Activated T-cell treated with anti-CD3 and anti-CD28 coated beads, Interleukin-2, amount 50 U/mL, for 4 hours (primary cell): ENCODE results near the gene WDR20. TPM values are rescaled to one million over a fixed set of nuclear protein-coding genes. Genes with fewer than 3 reads are reported as not detected.
A peak's percentile ranks its signal among the peaks of the same experiment; 100 is the strongest.

ENCODE experiments used
- ATAC-seq, 2 donors: fragments of 200-7000 bp; cut with Tn5 transposase; one replicate each; pipeline ENCODE4 v1.10.0; 2021
- DNase-seq: peaks from one replicate; pipeline ENCODE4 v3.0.0-alpha.2; 2020
- H3K27me3 Mint-ChIP-seq: one replicate; pipeline ENCODE4 v1.8.0; 2021; ENCODE audit warnings: low read depth, mixed read lengths
- H3K36me3 Mint-ChIP-seq: one replicate; pipeline ENCODE4 v1.8.0; 2022; ENCODE audit warnings: mixed read lengths; ENCODE audit not compliant: insufficient read depth
- H3K4me1 Mint-ChIP-seq: one replicate; pipeline ENCODE4 v1.8.0; 2021; ENCODE audit warnings: low read depth, mixed read lengths
- H3K4me3 Mint-ChIP-seq: one replicate; pipeline ENCODE4 v1.8.0; 2021; ENCODE audit warnings: mild to moderate bottlenecking, moderate library complexity, mixed read lengths
- H3K9me3 Mint-ChIP-seq: one replicate; pipeline ENCODE4 v1.8.0; 2021; ENCODE audit warnings: mixed read lengths
- total RNA-seq, 3 donors: library from RNA; stranded (reverse); gene quantifications; one replicate each; pipeline ENCODE4 v1.2.1, GENCODE V29; 2021

Gene WDR20
- total RNA-seq, 3 donors from 2014 or later: 28.7 to 33.9 (median 29.9) TPM

DNA sequence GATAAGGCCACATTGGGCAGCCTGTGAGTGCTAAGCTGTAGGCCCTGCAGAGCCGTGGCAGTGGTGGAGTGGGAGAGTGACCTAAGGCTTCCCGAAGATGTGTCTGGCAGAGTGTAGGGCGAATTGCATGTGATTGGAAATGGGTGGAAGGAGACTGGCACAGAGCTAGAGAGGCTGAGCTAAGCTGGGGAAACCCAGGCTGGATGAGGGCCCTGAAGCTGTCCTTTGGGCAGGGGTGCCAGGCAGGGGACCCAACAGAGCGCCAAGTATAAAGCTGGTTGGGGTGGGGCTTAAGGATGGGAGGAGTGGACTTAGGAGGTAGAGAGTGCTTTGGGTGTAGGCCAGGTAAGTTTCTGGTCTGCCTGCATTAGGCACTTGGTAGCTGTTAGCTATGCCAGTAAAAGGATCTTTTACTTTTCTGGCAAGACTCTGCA is 47.9 kb downstream of the WDR20 start:
- ATAC-seq (no peak), DNase-seq (no peak)
- Mint-ChIP-seq H3K27me3 (no peaks in the 10 kb centered on the region), H3K4me1 (peaks cover 60% of the 10 kb centered on the region), H3K9me3 (no peaks in the 10 kb centered on the region), H3K4me3 (no peak overlapping the region), H3K36me3 (peaks cover 2% of the 10 kb centered on the region)

DNA sequence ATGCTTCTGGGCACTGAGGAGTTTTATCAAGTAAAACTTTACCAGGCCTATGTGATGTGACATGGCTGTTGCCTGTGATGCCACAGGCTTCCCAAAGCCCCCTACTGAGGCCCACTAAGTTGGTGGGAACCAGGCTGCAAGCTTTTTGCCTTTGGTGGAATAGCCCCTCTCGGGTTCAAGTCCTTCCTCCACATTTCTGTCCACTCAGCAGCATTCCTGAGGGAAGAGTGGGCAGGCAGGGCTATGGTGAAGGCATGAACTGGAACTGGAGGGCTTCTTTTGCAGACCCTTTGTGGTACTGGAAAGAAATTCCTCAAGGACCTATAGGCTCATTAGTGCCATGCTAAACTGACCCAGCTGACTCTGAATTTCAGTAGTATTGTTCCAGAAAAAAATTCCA is 48.5 kb downstream of the WDR20 start:
- no peak overlapping the region for H3K4me3 Mint-ChIP-seq
- H3K4me1 Mint-ChIP-seq: peaks cover 54% of the 10 kb centered on the region
- peaks cover 2% of the 10 kb centered on the region for H3K36me3 Mint-ChIP-seq
- DNase-seq: no peak
- ATAC-seq: no peak
- H3K27me3 Mint-ChIP-seq: no peaks in the 10 kb centered on the region
- no peaks in the 10 kb centered on the region for H3K9me3 Mint-ChIP-seq

DNA sequence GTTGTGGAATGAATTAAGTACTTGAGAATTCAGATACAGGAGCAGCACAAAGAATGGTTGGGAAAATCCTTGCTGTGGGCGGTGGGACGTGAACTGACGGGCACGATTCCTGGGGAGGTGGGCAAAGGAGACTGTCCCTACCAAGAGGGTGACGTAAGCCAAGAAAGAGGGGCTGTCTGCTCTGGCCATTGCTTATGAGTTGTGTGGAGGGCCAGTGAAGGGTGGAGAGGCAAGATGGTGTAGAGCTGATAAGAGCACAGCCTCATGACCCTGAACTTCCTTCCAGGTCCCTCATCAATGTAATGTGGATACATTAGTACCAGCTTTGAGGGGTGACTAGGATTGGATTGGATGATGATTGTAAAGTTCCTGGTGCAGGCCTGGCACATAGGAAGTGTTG is 50.2 kb downstream of the WDR20 start:
- Mint-ChIP-seq H3K9me3 (no peaks in the 10 kb centered on the region), H3K4me3 (no peak overlapping the region), H3K4me1 (peaks cover 46% of the 10 kb centered on the region), H3K27me3 (no peaks in the 10 kb centered on the region), H3K36me3 (peaks cover 5% of the 10 kb centered on the region)
- DNase-seq (no peak), ATAC-seq (no peak)

DNA sequence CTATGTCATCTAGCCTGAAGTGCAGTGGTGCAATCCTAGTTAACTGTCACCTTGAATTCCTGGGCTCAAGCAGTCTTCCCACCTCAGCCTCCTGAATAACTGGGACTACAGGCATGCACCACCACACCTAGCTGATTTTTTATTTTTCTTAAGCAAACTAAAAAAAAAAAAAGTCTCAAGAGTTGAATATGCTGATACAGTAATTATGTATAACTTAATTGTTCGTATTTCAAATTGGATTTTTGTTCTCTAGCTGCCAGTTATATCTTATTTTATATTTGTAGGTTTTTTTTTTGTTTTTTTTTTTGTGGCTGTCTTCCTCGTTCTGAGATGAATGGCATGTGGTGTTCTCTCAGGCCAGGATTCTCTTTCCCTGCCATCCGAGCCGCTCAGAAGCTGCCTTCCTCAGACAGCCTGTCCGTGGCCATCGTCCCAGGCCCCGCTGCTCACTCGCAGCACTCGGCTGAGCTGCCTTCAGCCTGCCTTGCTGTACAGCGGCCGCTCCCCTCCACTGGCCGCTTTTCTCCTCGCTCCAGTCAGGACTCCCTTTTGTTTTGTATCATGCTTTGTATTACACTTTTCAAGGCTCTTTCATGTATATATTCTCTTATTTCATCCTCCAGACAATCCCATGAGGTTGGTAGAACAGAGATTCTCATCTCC is 53.3 kb downstream of the WDR20 start:
- no peaks in the 10 kb centered on the region for H3K9me3 Mint-ChIP-seq
- peaks cover 44% of the 10 kb centered on the region for H3K4me1 Mint-ChIP-seq
- no peak for ATAC-seq
- no peak overlapping the region for H3K4me3 Mint-ChIP-seq
- DNase-seq: no peak
- peaks cover 30% of the 10 kb centered on the region for H3K36me3 Mint-ChIP-seq
- H3K27me3 Mint-ChIP-seq: no peaks in the 10 kb centered on the region

DNA sequence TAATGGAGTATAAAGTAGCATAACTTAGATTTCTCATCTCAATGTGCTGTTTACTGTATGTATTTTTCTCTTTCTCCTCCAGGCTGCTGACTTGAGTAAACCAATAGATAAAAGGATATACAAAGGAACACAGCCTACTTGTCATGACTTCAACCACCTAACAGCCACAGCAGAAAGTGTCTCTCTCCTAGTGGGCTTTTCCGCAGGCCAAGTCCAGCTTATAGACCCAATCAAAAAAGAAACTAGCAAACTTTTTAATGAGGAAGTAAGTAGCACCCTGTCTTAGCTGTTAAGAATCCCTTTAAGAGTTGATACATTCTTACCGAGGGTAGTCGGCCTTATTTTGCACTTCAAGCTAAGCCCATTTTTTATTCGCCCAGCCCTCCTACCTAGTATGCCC is 55.2 kb downstream of the WDR20 start:
- Mint-ChIP-seq H3K4me1 (peaks cover 58% of the 10 kb centered on the region), H3K4me3 (no peak overlapping the region), H3K36me3 (peaks cover 42% of the 10 kb centered on the region), H3K27me3 (no peaks in the 10 kb centered on the region), H3K9me3 (no peaks in the 10 kb centered on the region)
- DNase-seq (no peak), ATAC-seq (no peak)

DNA sequence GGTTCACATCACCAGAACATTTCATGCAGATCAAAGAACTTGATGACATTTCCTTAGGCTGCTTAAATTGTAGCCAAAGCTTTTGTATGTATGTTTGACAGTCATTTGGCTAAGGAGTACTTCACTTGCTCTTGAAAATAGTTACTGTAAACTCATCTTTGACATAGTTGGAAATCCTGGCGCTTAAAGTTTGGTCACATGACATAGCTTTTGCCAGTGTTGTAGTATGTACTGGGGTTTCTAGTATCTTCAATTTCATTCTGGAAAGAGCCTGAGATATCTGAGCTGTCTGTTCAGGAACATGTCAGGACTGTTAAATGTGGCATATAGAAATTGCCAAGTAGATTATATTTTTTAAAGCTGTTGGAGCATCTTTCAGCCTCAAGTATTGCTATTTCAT is 55.7 kb downstream of the WDR20 start:
- no peaks in the 10 kb centered on the region for H3K27me3 Mint-ChIP-seq
- H3K4me3 Mint-ChIP-seq: no peak overlapping the region
- ATAC-seq: no peak
- H3K36me3 Mint-ChIP-seq: peaks cover 46% of the 10 kb centered on the region
- no peaks in the 10 kb centered on the region for H3K9me3 Mint-ChIP-seq
- peaks cover 61% of the 10 kb centered on the region for H3K4me1 Mint-ChIP-seq
- DNase-seq: no peak

DNA sequence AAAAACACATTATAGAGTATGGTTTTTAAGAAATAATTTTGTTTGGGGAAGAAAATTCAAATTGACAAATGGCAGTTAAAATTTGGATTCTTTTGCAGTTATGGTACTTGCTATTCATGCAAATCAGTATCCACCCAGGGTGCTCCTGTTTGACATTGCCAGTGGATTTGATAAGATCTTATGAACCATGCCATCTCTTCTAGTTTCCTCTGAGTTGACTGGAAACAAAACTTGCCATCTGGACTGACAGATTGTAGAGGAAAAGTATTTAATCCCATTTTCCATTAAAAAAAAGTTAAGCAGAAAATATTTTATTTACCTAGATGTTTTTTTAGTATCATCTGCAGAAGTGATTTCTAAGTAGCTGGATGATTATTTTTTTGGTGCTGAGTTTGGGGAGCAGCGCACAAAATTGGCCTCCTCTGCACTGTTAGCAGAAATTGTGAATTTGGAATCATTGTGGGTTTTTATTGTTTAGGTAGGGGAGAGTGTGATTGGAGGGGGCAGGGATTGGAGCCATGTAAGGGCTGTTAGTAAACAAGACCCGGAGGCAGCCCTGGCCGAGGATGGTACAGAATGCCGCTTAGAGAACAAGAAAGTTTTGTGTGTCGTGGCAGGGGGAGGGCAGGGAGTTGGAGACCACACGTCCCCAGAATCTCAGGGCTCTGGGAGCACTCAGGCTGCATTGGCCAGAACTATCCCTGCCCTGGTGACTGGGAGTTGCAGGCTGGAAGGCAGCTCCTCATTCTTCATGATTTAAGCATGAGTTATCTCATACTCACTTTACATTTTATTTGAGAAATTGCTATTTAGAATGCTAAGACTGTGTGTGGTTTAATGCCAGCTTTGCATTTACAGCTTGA is 56.6 kb downstream of the WDR20 start:
- no peak overlapping the region for H3K4me3 Mint-ChIP-seq
- no peak for DNase-seq
- H3K36me3 Mint-ChIP-seq: peaks cover 49% of the 10 kb centered on the region
- no peaks in the 10 kb centered on the region for H3K27me3 Mint-ChIP-seq
- no peaks in the 10 kb centered on the region for H3K9me3 Mint-ChIP-seq
- no peak for ATAC-seq
- H3K4me1 Mint-ChIP-seq: peaks cover 65% of the 10 kb centered on the region

DNA sequence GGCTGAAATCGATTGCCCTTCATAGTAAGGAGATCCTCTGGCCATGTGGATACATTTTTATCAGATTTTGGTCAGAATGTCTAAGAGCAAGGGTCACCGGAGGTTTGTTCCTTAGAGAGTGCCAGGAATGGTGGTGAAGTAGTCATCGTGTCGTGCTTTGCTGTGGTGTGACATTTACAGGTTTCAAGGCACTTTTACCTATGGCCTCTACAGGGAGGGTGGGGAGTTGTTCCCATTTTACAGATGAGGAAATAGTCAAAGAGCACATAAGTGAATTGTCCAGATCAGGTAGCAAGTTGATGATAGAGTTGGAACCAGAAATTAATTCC is 57.2 kb downstream of the WDR20 start:
- Mint-ChIP-seq H3K36me3 (peaks cover 55% of the 10 kb centered on the region), H3K4me1 (peaks cover 69% of the 10 kb centered on the region), H3K4me3 (no peak overlapping the region), H3K27me3 (no peaks in the 10 kb centered on the region), H3K9me3 (no peaks in the 10 kb centered on the region)
- ATAC-seq (no peak), DNase-seq (no peak)

DNA sequence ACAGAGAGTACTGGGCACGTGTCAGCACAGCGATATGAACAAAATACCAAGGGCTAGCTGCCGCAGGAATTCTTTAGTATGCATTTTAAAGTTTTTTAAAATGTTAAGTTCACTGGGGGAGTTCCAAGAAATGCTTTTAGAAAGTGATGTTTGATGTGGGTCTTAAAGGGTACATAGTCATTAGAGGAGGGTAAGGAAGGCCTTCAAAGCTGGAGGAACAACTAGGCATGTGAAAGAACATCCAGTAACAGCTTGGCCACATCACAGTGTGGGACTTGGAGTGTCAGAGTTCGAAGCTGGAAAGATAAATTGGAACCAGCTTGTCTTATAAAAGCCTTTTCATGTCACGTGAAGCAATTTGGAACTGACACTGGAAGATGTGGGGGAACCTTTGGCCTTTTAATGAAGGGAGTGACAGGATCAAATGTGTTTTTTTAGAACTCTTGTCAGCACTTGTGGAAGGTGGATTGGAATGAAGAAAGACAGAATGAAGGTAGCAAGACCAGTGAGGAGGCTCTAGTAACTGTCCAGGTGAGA is 57.7 kb downstream of the WDR20 start:
- DNase-seq (no peak), ATAC-seq (no peak)
- H3K36me3 Mint-ChIP-seq: peaks cover 56% of the 10 kb centered on the region
- peaks cover 73% of the 10 kb centered on the region for H3K4me1 Mint-ChIP-seq
- no peaks in the 10 kb centered on the region for H3K27me3 Mint-ChIP-seq
- no peak overlapping the region for H3K4me3 Mint-ChIP-seq
- H3K9me3 Mint-ChIP-seq: no peaks in the 10 kb centered on the region

DNA sequence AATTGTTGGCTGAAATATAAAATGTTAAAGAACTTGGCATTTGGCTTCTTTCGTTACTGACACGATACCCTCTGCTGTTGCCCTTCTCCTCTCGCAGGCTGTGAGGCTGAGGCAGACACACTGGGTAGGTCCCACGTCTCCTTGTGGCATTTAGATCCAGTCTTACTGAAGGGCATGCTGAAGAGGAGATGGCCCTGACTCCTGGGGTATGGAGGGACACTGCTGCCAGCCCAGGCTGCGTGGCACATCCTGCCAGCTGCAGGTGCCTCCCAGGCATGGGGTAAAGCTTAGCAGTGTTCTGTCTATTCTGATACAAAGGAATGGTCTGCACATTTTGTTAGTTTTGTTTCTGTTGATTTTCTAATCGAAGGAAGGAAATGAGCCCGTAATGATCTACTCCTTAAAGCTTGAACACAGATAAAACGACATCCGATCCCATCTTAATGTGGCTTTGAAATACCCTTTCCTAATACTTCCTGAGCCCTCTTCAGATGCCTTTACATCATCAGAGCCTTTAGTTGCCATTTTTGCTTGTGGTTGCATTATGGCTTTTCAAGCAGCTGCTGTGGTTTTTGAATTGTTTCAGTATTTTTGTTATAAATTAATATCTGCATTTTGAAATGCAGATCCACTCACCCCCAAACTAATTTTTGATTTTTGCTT is 61.1 kb downstream of the WDR20 start:
- peak; percentile 20 to 47 for ATAC-seq
- Mint-ChIP-seq H3K36me3 (peaks cover 54% of the 10 kb centered on the region), H3K4me1 (peaks cover 62% of the 10 kb centered on the region), H3K9me3 (no peaks in the 10 kb centered on the region), H3K4me3 (peak overlapping the region; percentile 52), H3K27me3 (no peaks in the 10 kb centered on the region)
- DNase-seq: no peak

DNA sequence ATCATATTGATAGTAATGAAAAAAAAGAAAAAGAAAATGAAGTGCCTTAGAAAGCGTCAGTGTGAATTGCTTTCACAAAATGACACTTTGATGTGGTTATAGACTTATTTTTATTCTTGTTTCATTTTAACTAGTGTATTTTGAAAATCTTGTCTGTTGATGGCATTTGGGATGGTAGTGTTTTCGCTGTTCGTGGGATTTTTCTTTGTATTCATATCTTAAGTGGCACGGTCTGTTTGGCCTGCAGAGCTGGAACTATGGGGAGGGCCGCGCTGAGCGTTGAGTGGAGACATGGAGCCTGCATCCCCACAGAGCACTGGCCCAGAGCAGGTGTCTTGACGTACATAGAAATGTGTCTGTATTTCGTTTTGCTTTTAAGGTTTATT is 61.6 kb downstream of the WDR20 start:
- peaks cover 58% of the 10 kb centered on the region for H3K4me1 Mint-ChIP-seq
- ATAC-seq: peak; percentile 78 to 86
- peak overlapping the region; percentile 52 for H3K4me3 Mint-ChIP-seq

DNA sequence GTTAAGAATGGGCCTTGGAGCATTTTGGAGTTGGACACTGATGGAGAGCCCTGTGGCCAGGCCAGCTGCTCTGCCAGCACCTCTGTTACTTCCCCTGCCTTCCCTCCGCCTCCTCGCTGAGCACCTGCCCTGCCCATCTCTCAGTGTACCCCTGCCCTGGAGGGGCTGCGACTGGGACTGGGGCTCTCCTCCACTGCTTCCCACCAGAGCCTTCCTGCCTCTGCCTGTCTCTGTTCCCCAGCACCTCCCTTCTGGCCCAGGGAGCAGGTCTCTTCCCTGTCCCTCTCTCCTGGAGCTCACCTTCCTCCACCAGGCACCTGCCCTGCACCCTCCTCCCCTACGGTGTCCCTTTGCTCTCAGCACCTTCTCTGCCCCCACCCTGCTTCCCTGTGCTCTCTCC is 62.1 kb downstream of the WDR20 start:
- H3K27me3 Mint-ChIP-seq: no peaks in the 10 kb centered on the region
- peak overlapping the region; percentile 52 for H3K4me3 Mint-ChIP-seq
- DNase-seq (no peak), ATAC-seq (peak in 1 of 2 donors; percentile 10)
- H3K9me3 Mint-ChIP-seq: no peaks in the 10 kb centered on the region
- H3K4me1 Mint-ChIP-seq: peaks cover 54% of the 10 kb centered on the region
- peaks cover 45% of the 10 kb centered on the region for H3K36me3 Mint-ChIP-seq

More for the DNA sequence above, 61.6 kb downstream of the WDR20 start:
- peaks cover 48% of the 10 kb centered on the region for H3K36me3 Mint-ChIP-seq
- no peak for DNase-seq
- no peaks in the 10 kb centered on the region for H3K9me3 Mint-ChIP-seq
- H3K27me3 Mint-ChIP-seq: no peaks in the 10 kb centered on the region

DNA sequence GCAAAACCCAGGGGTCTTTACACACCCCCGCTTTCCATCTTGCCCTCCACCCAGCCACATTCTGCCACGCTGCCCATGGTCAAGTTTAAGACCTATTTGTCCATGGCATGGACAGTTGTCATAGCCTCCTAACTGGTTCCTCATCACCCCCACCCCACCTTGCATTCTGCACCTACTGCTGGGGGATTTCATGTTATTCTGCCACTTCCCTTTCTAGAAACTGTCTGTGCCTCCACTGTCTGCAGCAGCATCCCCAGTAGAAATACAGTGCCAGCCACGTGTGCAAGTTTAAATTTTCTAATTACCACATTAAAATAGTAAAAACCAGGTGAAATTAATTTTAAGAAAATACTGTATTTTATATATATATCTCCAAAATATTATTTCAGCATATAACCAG is 63.2 kb downstream of the WDR20 start:
- no peak overlapping the region for H3K4me3 Mint-ChIP-seq
- peaks cover 42% of the 10 kb centered on the region for H3K36me3 Mint-ChIP-seq
- DNase-seq (no peak), ATAC-seq (no peak)
- peaks cover 43% of the 10 kb centered on the region for H3K4me1 Mint-ChIP-seq
- no peaks in the 10 kb centered on the region for H3K9me3 Mint-ChIP-seq
- no peaks in the 10 kb centered on the region for H3K27me3 Mint-ChIP-seq

DNA sequence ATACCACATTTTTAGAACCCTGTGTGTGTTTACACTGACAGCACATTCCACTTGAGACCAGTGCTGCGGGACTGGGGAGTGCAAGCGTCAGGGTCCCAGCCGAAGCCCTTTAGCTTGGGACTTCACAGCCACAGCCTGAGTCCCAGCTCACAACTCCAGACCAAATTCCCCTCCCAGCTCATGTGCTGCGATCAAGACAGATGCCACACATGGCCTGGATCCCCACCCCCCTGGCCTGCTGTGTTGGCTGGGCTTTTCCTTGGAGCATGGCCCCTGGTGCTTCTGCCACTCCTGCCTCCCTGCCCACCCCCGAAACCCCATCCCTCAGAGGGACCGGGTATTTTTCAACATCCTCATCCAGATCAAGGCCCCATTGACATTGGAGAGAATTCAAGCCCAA is 63.7 kb downstream of the WDR20 start:
- peaks cover 41% of the 10 kb centered on the region for H3K4me1 Mint-ChIP-seq
- no peak for ATAC-seq
- no peak for DNase-seq
- no peaks in the 10 kb centered on the region for H3K9me3 Mint-ChIP-seq
- H3K36me3 Mint-ChIP-seq: peaks cover 42% of the 10 kb centered on the region
- H3K27me3 Mint-ChIP-seq: no peaks in the 10 kb centered on the region
- no peak overlapping the region for H3K4me3 Mint-ChIP-seq
